Muscle of back (tissue), 11 donors: Measurements from ENCODE around the gene RNASE13. TPM values are rescaled to one million over a fixed set of nuclear protein-coding genes. Genes with fewer than 3 reads are reported as not detected.

Experiments used
- DNase-seq, 3 donors: peaks; one replicate each; pipeline versions ENCODE4 v3.0.0 to v3.0.0-alpha.2; 2013
- polyA plus RNA-seq, 10 donors: library from polyadenylated mRNA; unstranded; fragments of 120-200 nt; gene quantifications; one replicate each; pipeline ENCODE4 v1.2.1, GENCODE V29; 2013; ENCODE audit not compliant: insufficient read length in 10 of 10

The RNASE13 gene
- polyA plus RNA-seq, 10 donors = 0.33 to 0.34 TPM; not detected in 8

DNA sequence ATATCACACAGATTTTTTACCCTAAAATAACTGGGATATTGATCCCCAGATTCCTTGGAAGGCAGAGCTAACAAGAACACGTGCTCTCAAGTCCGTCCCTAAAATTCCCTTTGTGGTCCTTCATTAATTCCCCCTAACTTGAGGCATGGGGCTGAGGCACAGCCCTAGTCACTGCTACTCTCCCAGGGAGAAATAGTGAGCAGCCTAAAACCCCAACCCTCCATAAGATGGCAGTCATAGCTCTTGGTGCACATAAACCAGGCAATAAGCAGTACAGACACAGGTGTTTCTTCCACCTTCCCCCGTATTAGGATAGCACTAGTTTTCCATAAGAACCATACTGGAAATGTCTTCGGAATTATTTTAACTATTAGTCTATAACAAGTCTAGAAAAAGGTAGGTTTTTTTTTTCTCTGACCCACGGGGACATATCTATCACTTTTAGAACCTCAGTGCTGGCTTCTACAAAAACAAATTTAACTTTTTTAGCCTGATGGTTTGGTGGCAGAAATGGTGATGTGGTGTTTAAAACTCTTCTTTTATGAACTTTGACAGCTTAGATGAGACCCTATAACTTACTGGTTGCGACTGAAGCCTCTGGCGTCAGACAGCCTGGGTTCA lies 32.4 kb upstream of the RNASE13 start:
- no peak for DNase-seq

DNA sequence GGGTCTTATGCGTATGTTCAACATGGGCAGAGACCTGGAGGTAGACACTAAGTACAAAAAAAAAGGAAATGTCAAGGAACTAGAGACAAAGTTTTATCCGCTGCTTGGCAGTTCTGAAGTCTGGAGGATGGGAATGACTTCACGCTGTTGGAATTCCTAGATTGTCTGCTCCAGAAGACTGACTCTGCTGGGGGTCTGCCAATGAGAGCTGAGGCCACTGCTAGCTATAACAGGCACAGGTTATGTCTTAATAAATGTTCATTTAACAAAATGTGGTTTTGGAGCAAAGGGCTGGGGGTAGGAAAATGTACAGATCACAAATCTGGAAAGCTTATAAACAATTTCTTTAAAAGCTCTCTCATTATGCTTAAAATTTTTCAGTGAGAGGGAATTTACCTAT lies 28.9 kb upstream of the RNASE13 start:
- DNase-seq = peak; percentile 44 to 79 (median 60)

DNA sequence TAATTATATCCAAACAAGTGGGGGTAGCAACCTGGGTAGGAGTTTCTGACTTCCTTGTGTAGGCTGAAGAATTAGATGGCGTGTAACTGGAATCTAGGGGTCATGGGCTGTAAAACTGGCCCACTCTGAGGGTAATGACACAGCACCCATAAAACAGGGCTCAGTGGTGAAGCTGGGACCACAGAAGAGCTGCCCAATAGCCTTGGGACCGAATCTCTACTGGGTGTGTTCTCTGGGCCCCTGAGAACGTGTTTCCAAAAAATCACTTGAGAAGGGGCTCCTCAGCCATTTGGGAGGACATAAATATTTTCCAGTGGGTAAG lies 26.7 kb upstream of the RNASE13 start:
- no peak for DNase-seq

DNA sequence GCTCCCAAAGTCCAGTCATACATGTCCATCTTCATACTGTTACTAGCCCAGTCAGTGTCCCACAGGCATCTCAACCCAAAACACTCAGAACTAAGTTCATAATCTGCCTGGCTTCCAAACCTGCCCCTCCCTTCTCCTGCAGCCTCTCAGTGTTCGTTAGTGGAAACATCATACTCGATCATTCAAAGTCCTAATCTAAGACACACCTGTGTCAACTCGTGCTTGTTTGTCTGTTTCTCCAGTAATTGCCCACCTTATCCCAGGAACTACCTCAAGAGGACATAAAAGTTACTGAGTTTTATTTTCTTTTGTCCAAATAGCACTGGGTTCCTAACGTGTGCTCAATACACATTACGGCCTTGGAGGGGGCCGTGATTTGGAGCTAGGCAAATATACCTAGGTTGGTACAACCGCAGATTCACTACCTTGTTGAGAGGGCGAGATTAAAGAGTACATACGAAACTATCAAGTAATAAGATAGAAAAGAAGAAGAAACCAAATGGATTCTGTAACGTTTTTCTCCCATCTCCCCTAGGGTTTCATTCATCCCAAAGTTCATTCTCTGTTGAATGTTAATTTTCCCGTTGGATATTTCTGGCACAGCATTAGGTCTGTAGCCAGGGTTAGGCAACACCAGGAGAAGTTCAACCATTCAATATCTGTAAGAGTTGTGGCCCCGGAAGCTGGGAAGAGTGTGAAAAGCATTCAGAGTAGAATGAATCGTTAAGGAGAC lies 26.2 kb upstream of the RNASE13 start:
- no peak for DNase-seq

DNA sequence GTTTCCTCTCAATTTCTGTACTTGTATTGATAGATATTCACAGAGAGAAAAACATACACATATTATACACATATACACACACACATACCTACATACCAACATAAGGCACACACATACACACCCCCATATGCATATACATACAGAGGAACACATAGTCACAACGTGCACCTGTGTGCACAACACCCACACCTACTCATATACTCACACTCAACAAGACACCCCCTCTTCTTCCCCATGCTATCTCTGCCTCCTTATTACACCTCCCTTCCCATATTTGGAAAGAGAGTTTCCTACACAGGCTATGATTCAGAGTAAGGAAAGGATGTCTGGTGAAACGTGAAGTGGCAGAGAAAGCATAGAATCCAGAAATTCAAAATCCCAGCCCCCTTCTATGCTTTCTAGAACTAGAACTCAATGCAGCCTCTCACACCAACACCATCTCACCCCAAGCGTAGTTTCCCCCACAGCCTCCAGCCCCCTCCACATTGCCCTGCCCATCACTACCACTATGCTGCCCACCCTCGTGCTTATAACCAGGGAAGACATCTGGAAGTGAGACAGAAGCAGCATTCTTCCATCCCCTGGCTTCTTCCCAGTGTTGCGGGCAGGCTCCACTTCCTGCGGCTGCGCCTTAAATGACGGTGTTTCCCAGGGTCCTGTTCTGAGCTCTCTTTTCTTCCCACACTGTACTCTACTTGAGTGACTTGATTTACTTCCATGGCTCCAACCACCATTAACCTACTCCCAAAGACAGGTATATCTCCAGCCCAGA lies 25.4 kb upstream of the RNASE13 start:
- no peak for DNase-seq

DNA sequence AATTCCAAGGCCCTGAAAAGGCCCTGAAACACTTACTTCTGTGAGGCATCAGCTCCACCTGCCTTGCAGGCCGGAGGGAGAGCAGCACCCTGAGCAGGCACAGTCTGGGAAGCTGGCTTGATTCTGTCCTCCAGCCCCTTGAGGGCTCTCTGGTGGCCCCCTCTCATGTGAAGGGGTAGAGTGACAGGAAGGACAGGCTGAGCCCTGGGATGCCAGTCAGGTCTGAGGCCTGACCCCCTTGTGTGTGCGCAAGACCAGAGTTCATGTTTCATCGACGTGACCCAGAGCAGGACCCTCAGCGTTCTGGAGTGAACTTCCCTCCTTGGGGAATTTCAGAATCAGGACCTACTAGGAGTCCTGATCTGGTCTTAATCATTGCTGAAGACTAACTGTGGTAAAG lies 24.3 kb upstream of the RNASE13 start:
- no peak for DNase-seq

DNA sequence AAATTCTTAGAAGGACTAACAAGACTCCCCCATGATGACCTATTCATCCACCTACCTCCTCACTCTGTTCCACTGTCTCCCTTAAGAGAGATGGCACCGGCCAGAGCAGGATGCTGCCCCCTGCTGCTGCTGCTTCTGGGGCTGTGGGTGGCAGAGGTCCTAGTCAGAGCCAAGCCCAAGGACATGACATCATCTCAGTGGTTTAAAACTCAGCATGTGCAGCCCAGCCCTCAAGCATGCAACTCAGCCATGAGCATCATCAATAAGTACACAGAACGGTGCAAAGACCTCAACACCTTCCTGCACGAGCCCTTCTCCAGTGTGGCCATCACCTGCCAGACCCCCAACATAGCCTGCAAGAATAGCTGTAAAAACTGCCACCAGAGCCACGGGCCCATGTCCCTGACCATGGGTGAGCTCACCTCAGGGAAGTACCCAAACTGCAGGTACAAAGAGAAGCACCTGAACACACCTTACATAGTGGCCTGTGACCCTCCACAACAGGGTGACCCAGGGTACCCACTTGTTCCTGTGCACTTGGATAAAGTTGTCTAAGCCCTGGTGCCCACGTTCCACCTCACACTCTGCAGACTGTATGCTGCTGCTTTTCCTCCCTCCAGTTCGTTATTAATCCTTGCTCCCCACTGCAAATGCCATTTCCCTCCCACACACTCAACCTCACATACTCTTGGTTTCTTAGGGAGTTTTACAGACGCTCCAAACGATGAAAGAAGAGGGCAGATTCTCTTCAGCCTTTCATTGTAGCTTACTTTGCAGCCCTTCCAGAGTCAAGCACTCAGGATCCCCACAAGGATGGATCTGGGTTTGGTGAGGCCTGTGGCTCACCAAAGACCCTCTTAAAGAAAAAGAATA lies 23.4 kb upstream of the RNASE13 start, which contains the start of gene RNASE8:
Gene RNASE8, plus strand, starts transcription at position 20 of the 873 bp plus-strand sequence. Its CDS starts 71 bp downstream, at position 91.
- DNase-seq = no peak

DNA sequence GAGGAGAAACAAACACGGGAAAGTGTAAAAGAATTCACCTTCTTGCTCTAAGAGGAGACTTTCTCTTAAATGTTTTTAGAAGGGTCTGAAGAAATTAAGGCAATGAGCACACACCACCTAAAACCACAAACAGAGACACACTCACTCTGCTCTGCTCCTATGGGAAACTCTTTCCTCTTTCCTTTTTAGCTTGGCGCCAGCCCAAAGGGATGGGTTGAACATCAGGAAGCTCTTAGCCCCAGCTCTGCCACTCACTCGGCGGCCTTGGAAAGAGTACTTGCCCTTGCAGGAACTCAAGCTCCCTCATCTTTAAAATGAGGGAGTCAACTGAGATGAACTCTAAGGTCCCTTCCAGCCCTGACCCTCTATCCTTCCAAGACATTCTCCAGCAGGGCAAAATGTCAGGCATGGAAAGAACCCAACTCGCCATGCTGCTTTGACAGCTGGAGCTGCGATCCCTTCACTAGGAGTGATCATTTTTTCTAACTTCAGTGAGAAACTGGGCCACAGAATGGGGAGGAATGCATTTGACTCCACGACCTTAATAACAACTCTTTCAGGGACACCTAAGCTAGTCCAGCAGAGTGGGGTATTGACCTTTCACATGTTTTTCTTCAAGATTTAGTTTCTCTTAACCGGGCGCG lies 22.0 kb upstream of the RNASE13 start:
- DNase-seq = no peak

DNA sequence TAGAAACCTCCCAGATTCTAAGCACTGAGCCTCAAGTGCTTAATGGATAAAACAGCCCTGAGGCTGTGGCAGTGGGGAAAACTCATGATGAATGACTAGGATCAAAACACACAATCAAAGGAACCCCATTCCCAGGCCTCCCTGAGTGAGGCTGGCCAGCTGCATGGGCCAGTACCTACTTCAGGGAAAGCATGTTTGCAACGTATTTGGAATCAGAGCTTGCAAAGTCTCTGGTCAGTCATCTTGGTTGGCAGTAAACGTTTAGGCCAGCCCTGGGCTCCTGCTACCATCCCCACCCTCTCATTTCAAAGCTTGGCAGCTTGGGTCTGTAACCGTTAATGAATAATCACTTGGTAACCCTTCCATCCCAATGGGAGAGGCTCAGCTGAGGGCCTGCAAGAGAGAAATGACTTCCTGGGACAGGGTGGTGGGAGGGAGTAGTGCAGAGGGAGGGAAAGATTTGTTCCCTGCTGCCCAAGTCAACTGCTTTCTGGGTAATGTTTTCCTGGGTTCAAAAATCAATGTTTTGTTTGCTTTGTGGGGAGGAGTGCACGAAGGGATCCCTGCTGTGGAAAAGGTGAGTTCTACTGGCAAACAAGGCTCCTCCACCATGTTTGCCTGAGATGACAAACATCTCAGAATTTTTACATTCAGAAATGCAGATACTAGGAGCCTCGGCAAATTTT lies 21.0 kb upstream of the RNASE13 start:
- DNase-seq = no peak

DNA sequence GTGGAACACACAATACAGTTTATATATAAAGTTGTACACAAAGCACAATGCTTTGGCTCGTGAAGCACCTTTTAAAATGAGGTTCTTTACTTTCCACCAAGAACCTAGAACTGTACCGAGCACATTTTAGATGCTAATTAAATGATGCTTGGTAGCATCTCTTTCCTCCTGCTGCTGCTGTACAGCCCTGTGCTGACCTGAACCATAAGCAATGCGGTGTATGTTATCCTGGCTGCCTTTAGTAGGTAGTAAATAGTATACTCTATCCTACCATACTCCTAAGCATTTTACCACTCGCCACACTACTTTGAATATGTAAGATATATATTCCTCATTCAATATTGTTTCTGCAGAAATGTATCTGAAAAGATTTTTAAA lies 20.1 kb upstream of the RNASE13 start:
- no peak for DNase-seq

DNA sequence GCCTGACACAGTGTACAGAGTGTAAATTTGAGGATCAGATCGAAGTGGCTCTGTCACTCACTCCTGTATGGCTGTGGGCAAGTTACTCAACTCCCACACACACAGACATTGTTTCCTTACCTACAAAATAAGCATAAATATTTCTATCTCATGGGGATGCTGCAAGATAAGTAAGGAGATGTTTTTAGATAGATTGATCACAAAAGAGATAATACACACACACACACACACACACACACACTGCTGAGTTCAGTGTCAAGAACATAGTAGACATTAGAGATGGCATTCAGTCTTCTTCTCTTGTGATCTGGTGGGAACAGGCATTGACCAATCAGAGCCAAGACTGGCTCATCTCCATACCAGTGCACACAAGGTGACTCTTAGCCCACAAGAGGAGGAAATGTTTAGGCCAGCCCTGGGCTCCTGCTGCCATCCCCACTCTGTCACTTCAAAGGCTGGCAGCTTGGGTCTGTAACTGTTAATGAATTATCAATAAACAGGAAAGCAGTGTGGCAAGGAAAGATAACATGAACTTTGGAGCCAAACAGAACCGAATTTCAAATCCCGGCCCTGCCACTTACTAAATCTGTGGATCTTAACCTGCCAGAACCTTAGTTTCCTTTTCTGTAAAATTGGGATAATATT lies 19.6 kb upstream of the RNASE13 start:
- DNase-seq = no peak

DNA sequence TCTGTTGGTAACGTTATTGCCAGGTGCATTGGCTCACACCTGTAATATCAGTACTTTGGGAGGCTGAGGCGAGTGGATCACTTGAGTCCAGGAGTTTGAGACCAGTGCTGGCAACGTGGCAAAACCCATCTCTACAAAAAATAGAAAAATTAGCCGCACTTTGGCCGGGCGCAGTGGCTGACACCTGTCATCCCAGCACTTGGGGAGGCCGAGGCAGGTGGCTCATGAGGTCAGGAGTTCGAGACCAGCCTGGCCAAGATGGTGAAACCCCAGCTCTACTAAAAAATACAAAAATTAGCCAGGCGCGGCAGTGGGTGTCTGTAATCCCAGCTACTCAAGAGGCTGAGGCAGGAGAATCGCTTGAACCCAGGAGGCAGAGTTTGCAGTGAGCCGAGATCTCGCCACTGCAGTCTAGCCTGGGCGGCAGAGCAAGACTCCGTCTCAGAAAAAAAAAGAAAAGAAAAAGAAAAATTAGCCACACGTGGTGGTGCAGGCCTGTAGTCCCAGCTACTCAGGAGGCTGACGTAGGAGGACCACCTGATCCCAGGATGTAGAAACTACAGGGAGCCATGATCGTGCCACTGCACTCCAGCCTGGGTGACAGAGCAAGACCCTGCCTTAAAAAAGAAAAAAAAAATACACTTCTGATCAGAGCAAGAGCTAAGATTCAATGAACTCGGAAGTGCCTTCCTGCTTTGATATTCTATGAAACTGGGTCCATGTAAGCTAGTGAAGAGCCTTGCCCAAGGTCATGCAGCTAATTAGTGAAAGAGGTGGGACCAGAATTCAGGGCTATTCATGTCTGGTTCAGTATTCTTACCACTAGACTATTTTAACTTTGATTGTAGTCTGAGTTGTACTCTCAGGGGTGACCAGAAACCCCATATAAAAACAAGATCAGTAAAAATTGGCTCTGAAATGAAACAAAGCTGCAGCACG lies 18.8 kb upstream of the RNASE13 start:
- no peak for DNase-seq

DNA sequence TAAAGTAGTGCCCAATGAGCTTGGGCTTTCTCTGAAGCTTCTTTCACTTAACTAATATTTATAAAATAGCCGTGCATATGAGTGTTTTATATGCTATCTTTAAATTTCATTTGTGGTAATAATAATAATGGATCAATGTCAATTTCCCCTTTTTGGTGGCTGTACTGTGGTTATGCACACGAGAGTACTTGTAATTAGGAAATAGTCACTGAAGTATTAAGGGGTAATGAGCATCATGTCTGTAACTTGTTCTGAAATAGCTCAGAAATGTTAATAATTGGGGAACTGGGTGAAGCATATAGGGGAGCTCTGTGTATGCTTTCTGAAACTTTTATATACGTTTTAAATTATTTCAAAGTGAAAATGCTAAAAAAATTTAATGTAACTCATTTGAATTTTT lies 16.0 kb upstream of the RNASE13 start:
- DNase-seq = no peak

DNA sequence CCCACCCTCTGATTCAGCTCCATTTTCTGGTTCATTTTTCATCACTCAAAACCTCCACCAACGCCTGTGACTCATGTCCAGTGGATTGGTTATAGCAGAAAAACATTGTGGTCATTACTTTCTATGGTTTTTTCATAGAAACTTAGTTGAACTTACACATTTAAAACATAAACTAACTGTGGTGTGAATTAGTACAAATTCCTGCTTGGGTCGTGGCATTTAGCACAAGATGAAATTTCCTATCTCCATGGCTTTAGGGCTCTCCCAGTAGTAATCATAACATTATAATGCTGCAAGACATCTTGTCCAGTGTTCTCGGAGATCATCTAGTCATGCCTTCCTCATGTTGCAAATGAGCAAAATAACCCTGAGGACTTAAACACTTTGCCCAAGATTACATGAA lies 14.7 kb upstream of the RNASE13 start:
- DNase-seq = no peak

DNA sequence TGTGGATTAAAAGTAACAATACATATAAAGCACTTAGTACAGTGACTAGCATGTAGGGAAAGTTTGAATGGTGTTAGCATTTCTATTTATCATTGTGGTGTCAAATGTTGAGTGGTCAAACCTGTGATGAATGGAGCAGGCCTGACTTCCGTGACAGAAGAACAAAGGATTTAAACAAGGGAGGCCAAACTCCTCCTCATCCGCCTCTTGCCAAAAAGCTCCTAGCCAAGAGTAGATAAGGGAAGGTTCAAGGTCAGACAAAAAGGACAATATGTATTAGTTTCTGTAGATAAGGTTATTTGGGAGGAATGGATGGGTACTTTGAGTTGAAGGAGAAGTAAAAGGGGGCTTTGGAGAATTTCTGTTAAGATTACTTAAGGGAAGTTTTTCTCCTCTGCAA lies 14.0 kb upstream of the RNASE13 start:
- no peak for DNase-seq

DNA sequence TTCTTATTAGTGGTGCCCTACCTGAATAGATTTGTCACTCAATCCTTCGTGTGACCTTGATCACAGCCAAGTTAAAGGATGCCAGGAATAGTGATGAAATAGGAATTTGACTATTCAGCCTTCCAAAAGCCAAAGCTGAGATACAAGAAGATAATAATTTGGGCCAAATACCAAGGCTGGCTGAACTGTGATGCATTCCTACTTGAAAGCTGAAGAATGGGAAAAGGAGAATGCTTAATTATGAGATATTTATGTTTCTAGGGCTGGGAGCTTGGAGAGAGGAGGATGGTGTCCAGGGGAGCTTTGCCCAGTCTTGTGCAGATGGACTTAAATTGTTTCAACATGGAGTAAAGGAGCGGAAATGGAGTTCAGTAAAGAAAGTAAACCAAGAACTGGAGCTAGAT lies 12.8 kb upstream of the RNASE13 start:
- DNase-seq = no peak

DNA sequence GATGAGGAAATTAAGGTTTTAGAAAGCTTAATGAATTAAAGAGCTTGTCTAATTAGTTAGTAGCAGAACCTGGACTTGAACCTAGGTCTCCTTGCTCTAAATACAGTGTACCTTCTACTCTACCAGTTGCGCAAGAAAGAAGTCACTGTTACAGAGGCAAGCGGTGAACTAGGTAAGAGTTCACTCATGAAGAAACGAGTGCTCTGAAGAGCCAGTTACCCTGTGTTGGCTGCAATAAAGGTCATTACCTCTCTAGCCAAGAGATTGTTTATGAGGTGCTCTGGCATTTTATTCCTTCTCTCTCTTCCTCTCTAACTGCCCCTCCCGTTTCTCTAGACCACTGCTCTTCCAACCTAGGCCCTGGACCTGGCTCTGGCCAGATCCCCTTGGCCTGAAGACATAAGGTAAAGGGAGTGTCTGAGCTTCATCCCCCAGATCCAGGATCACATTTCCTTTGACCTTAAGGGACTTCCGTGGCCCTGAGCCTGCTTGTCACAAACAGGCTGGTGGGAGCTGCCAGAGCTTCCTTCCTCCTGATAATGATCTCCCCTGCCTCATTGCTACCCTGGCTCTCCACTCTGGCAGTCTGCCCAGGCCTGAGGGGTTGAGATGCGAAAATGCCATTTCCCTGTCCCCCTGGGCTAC lies 9.5 kb upstream of the RNASE13 start:
- DNase-seq = no peak

DNA sequence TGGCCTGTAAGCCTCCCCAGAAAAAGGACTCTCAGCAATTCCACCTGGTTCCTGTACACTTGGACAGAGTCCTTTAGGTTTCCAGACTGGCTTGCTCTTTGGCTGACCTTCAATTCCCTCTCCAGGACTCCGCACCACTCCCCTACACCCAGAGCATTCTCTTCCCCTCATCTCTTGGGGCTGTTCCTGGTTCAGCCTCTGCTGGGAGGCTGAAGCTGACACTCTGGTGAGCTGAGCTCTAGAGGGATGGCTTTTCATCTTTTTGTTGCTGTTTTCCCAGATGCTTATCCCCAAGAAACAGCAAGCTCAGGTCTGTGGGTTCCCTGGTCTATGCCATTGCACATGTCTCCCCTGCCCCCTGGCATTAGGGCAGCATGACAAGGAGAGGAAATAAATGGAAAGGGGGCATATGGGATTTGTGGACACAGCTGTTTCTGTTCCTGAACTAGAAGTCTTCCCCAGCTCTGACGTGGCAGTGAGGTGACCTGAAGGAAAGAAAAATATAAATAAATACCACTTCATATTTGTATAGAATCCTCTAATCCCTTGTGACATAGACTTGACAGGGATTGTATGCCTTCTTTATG lies 8.9 kb upstream of the RNASE13 start:
- DNase-seq = no peak
